Peyer's patch (tissue), 4 donors: Measurements from ENCODE around the gene GPR107. TPM values are rescaled to one million over a fixed set of nuclear protein-coding genes. Genes with fewer than 3 reads are reported as not detected.

Experiments
- DNase-seq, 3 donors: peaks; one replicate each; pipeline ENCODE4 v3.0.0-alpha.2; 2017 to 2019
- H3K27ac ChIP-seq, 4 donors: fragments of 200-600 bp; sonication (generic); one replicate each; pipeline ENCODE4 v1.5.1; 2016 to 2019
- H3K27me3 ChIP-seq, 2 donors: fragments of 200-600 bp; sonication (generic); one replicate each; pipeline ENCODE4 v1.5.1; 2019
- H3K36me3 ChIP-seq, 3 donors: fragments of 200-600 bp; sonication (generic); one replicate each; pipeline ENCODE4 v1.5.1; 2016 to 2019
- H3K4me1 ChIP-seq, 4 donors: fragments of 200-600 bp; sonication (generic); one replicate each; pipeline ENCODE4 v1.5.1; 2016 to 2019
- H3K4me3 ChIP-seq, 4 donors: fragments of 200-600 bp; sonication (generic); 1 replicate in 3 of 4; 2 replicates in 1 of 4; pipeline ENCODE4 v1.5.1; 2016 to 2019; ENCODE audit warnings: mild to moderate bottlenecking in 1 of 4
- H3K9me3 ChIP-seq, 4 donors: fragments of 200-600 bp; sonication (generic); one replicate each; pipeline ENCODE4 v1.5.1; 2016 to 2019; ENCODE audit warnings: mild to moderate bottlenecking in 1 of 4
- CTCF ChIP-seq, 6 experiments: fragments of 450-650 bp in 4 of 6; fragments of 200-600 bp in 2 of 6; sonication (generic) in 1 of 6; IDR thresholded peaks; one replicate each; pipeline ENCODE4 v1.5.1; 2017 to 2019; ENCODE audit warnings: antibody characterized with exemption in 6 of 6, mild to moderate bottlenecking in 3 of 6, moderate library complexity in 1 of 6
- POLR2A ChIP-seq, 2 donors: fragments of 450-650 bp; IDR thresholded peaks; one replicate each; pipeline ENCODE4 v1.5.1; 2017; ENCODE audit warnings: antibody characterized with exemption in 2 of 2, mild to moderate bottlenecking in 2 of 2, moderate library complexity in 2 of 2
- total RNA-seq, 4 donors: library from RNA; depleted of rRNA; stranded (reverse); fragments of >200 nt; gene quantifications; one replicate each; pipeline ENCODE4 v1.1.0, GENCODE V29; 2016

Gene GPR107
- total RNA-seq, 4 donors from 2014 or later: 16.6 to 29.0 (median 22.3) TPM

- TF ChIP-seq POLR2A (IDR thresholded peaks at IDR 0.05) (no peak), CTCF (IDR thresholded peaks at IDR 0.05) (no peak)
- no peak for DNase-seq
- no peak overlapping the region for H3K4me3 ChIP-seq
- no peak overlapping the region for H3K27ac ChIP-seq
- H3K36me3 ChIP-seq: no peaks in the 10 kb centered on the region
- peaks cover 0 to 15% (median 8%) of the 10 kb centered on the region in 4 donors for H3K4me1 ChIP-seq
- no peaks in the 10 kb centered on the region for H3K9me3 ChIP-seq
- H3K27me3 ChIP-seq: no peaks in the 10 kb centered on the region
Observed at GRCh38 chr9:130049431-130050210, 4.1 kb upstream of the GPR107 start.

- Histone ChIP-seq H3K27me3 (no peaks in the 10 kb centered on the region), H3K4me1 (peaks cover 0 to 17% (median 7%) of the 10 kb centered on the region in 4 donors), H3K36me3 (no peaks in the 10 kb centered on the region), H3K4me3 (no peak overlapping the region), H3K27ac (no peak overlapping the region), H3K9me3 (no peaks in the 10 kb centered on the region)
- DNase-seq: no peak
- TF ChIP-seq CTCF (IDR thresholded peaks at IDR 0.05): no peak
- TF ChIP-seq POLR2A (IDR thresholded peaks at IDR 0.05): no peak
Observed at GRCh38 chr9:130050462-130050861, 3.2 kb upstream of the GPR107 start.

DNA sequence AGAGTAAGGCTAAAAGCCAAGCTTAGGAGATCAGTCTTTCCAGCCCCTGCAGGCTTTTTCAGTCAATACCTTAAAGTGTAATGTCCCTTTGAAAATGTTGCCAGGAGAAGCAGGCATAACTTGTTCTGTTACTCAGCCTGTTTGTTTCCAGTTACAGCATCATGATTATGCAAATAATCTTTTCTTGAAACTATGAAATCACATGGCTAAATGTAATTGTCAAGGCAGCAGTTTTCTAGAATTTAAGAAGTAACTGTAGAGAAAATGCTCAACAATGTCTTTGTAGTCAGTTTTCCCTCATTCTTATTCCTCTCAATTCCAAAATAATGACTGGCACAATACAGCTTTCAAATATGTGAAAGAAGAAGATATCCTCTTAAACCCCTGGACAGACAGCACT is 1.9 kb upstream of the GPR107 start:
- no peaks in the 10 kb centered on the region for H3K27me3 ChIP-seq
- H3K27ac ChIP-seq: no peak overlapping the region
- no peaks in the 10 kb centered on the region for H3K9me3 ChIP-seq
- TF ChIP-seq CTCF (IDR thresholded peaks at IDR 0.05) (no peak), POLR2A (IDR thresholded peaks at IDR 0.05) (no peak)
- no peaks in the 10 kb centered on the region for H3K36me3 ChIP-seq
- no peak for DNase-seq
- H3K4me1 ChIP-seq: peaks cover 0 to 17% (median 6%) of the 10 kb centered on the region in 4 donors
- H3K4me3 ChIP-seq: no peak overlapping the region

GRCh38 chr9:130053109-130053503 is 600 bp upstream of the GPR107 start:
- Histone ChIP-seq H3K36me3 (no peaks in the 10 kb centered on the region), H3K9me3 (no peaks in the 10 kb centered on the region), H3K27me3 (no peaks in the 10 kb centered on the region), H3K4me3 (peak overlapping the region; percentile 80 to 91 (median 88)), H3K4me1 (peaks cover 0 to 17% (median 6%) of the 10 kb centered on the region in 4 donors), H3K27ac (peak overlapping the region; percentile 80 to 90 (median 87))
- TF ChIP-seq CTCF (IDR thresholded peaks at IDR 0.05) (no peak), POLR2A (IDR thresholded peaks at IDR 0.05) (no peak)
- no peak for DNase-seq

- DNase-seq: no peak
- H3K36me3 ChIP-seq: no peaks in the 10 kb centered on the region
- H3K4me1 ChIP-seq: peaks cover 0 to 17% (median 6%) of the 10 kb centered on the region in 4 donors
- peak overlapping the region; percentile 80 to 90 (median 87) for H3K27ac ChIP-seq
- no peaks in the 10 kb centered on the region for H3K27me3 ChIP-seq
- no peaks in the 10 kb centered on the region for H3K9me3 ChIP-seq
- TF ChIP-seq CTCF (IDR thresholded peaks at IDR 0.05) (no peak), POLR2A (IDR thresholded peaks at IDR 0.05) (no peak)
- peak overlapping the region; percentile 80 to 91 (median 88) for H3K4me3 ChIP-seq
Observed at GRCh38 chr9:130054325-130054786, 650 bp downstream of the GPR107 start.
